Liver (tissue), 9 donors: ENCODE results near the gene IL10RB. TPM values are rescaled to one million over a fixed set of nuclear protein-coding genes. Genes with fewer than 3 reads are reported as not detected.
A peak's percentile ranks its signal among the peaks of the same experiment; 100 is the strongest.

Source experiments
- DNase-seq: peaks from one replicate; pipeline ENCODE4 v3.0.0-alpha.2; 2017; ENCODE audit warnings: low spot score
- H3K27ac ChIP-seq, 2 donors: one replicate each; pipeline ENCODE4 v1.7.0; 2013; ENCODE audit warnings: inconsistent platforms in 2 of 2, low read length in 2 of 2, control low read depth in 1 of 2, low read depth in 1 of 2, mild to moderate bottlenecking in 1 of 2
- H3K27me3 ChIP-seq, 4 donors: one replicate each; pipeline versions ENCODE4 v1.6.1 to v1.7.0; 2013; ENCODE audit warnings: low read length in 3 of 4, inconsistent platforms in 1 of 4, mild to moderate bottlenecking in 1 of 4, moderate library complexity in 1 of 4; ENCODE audit not compliant: control insufficient read depth in 4 of 4, insufficient read depth in 4 of 4
- H3K36me3 ChIP-seq, 4 donors: one replicate each; pipeline versions ENCODE4 v1.6.1 to v1.7.0; 2013; ENCODE audit warnings: low read length in 3 of 4, mild to moderate bottlenecking in 3 of 4, low read depth in 1 of 4, moderate library complexity in 1 of 4; ENCODE audit not compliant: control insufficient read depth in 4 of 4, insufficient read depth in 3 of 4
- H3K4me1 ChIP-seq, 4 donors: one replicate each; pipeline versions ENCODE4 v1.6.1 to v1.7.0; 2013; ENCODE audit warnings: low read length in 3 of 4, mild to moderate bottlenecking in 3 of 4, moderate library complexity in 1 of 4; ENCODE audit not compliant: control insufficient read depth in 4 of 4, insufficient read depth in 4 of 4
- H3K4me3 ChIP-seq, 3 donors: one replicate each; pipeline versions ENCODE4 v1.6.1 to v1.7.0; 2013; ENCODE audit warnings: low read length in 3 of 3, control low read depth in 1 of 3, low read depth in 1 of 3, mild to moderate bottlenecking in 1 of 3
- H3K9ac ChIP-seq, 2 donors: one replicate each; pipeline ENCODE4 v1.7.0; 2013; ENCODE audit warnings: low read length in 2 of 2, mild to moderate bottlenecking in 2 of 2, moderate library complexity in 2 of 2, control low read depth in 1 of 2, low read depth in 1 of 2
- H3K9me3 ChIP-seq, 4 donors: one replicate each; pipeline versions ENCODE4 v1.6.1 to v1.7.0; 2013; ENCODE audit warnings: low read length in 3 of 4; ENCODE audit not compliant: control insufficient read depth in 4 of 4
- EGR1 ChIP-seq, 2 donors: IDR thresholded peaks; 2 replicates each; pipeline ENCODE4 v1.6.1; 2016 to 2018; ENCODE audit warnings: antibody characterized with exemption in 2 of 2, low read depth in 2 of 2
- FOXA1 ChIP-seq: IDR thresholded peaks from 2 replicates; pipeline ENCODE4 v1.6.1; 2016; ENCODE audit warnings: antibody characterized with exemption
- FOXA2 ChIP-seq: IDR thresholded peaks from 2 replicates; pipeline ENCODE4 v1.6.1; 2016; ENCODE audit warnings: antibody characterized with exemption
- GABPA ChIP-seq, 2 donors: IDR thresholded peaks in 1 of 2; conservative IDR thresholded peaks in 1 of 2; 2 replicates each; pipeline ENCODE4 v1.6.1; 2016; ENCODE audit warnings: antibody characterized with exemption in 2 of 2, mild to moderate bottlenecking in 1 of 2, moderate library complexity in 1 of 2
- HNF4A ChIP-seq, 2 donors: conservative IDR thresholded peaks; 2 replicates each; pipeline ENCODE4 v1.6.1; 2016; ENCODE audit warnings: antibody characterized with exemption in 2 of 2, mild to moderate bottlenecking in 2 of 2
- HNF4G ChIP-seq: IDR thresholded peaks from 2 replicates; pipeline ENCODE4 v1.6.1; 2016; ENCODE audit warnings: antibody characterized with exemption
- JUND ChIP-seq, 2 donors: IDR thresholded peaks; 2 replicates each; pipeline ENCODE4 v1.6.1; 2016; ENCODE audit warnings: antibody characterized with exemption in 2 of 2
- NR2F2 ChIP-seq: IDR thresholded peaks from 2 replicates; pipeline ENCODE4 v1.6.1; 2016; ENCODE audit warnings: antibody characterized with exemption
- RAD21 ChIP-seq, 2 donors: IDR thresholded peaks; 2 replicates each; pipeline ENCODE4 v1.6.1; 2016; ENCODE audit warnings: antibody characterized with exemption in 2 of 2, mild to moderate bottlenecking in 2 of 2
- RXRA ChIP-seq, 2 donors: IDR thresholded peaks; 2 replicates each; pipeline ENCODE4 v1.6.1; 2017 to 2018; ENCODE audit warnings: antibody characterized with exemption in 2 of 2, mild to moderate bottlenecking in 1 of 2
- SP1 ChIP-seq: IDR thresholded peaks from 2 replicates; pipeline ENCODE4 v1.6.1; 2018; ENCODE audit warnings: antibody characterized with exemption, mild to moderate bottlenecking
- TAF1 ChIP-seq: conservative IDR thresholded peaks from 2 replicates; pipeline ENCODE4 v1.6.1; 2016; ENCODE audit warnings: antibody characterized with exemption, mild to moderate bottlenecking
- YY1 ChIP-seq: IDR thresholded peaks from 2 replicates; pipeline ENCODE4 v1.6.1; 2016; ENCODE audit warnings: antibody characterized with exemption, mild to moderate bottlenecking
- WGBS: extraction: QIAGEN DNeasy Blood & Tissue Kit; methylation state at CpG from one replicate; pipeline ENCODE4 v1.1.7; 2013; 5-methylcytosine and 5-hydroxymethylcytosine counted together
- polyA plus RNA-seq, 2 donors: library from polyadenylated mRNA; stranded (reverse) in 1 of 2; unstranded in 1 of 2; fragments of 200-250 nt in 1 of 2; fragments of >200 nt in 1 of 2; fragmentation: Nextera tagmentation in 1 of 2; extraction: Ambion mirVana in 1 of 2; gene quantifications; one replicate each; pipeline versions ENCODE4 v1.2.1 to v1.2.3, GENCODE V29; 2013 to 2015
- total RNA-seq, 2 donors: library from RNA; depleted of rRNA; stranded (reverse); fragments of >200 nt; gene quantifications; one replicate each; pipeline ENCODE4 v1.2.3, GENCODE V29; 2014
- TF ChIP-seq, protein P1 (sequence below): IDR thresholded peaks from 2 replicates; pipeline ENCODE4 v1.6.1; 2016; ENCODE audit warnings: antibody characterized with exemption
- TF ChIP-seq, protein P2 (sequence below): IDR thresholded peaks from 2 replicates; pipeline ENCODE4 v1.6.1; 2016; ENCODE audit warnings: antibody characterized with exemption
- TF ChIP-seq, protein P3 (sequence below): IDR thresholded peaks from 2 replicates; pipeline ENCODE4 v1.6.1; 2016; ENCODE audit warnings: antibody characterized with exemption, mild to moderate bottlenecking
- TF ChIP-seq, protein P4 (sequence below): IDR thresholded peaks from 2 replicates; pipeline ENCODE4 v1.6.1; 2016; ENCODE audit warnings: antibody characterized with exemption
- TF ChIP-seq, protein P5 (sequence below): fragments of 150-350 bp; IDR thresholded peaks from 2 replicates; pipeline ENCODE4 v1.5.1; 2017; ENCODE audit warnings: improper control_type of control experiment, low read depth, low read length; ENCODE audit not compliant: missing input control
- donor health status: healthy.
- donor health status: healthy.
- donor health status: healthy.
- donor health status: healthy.
- donor health status: healthy.

Gene IL10RB
- total and polyA plus RNA-seq, 4 donors = 16.1 to 22.1 (median 18.8) TPM

DNA sequence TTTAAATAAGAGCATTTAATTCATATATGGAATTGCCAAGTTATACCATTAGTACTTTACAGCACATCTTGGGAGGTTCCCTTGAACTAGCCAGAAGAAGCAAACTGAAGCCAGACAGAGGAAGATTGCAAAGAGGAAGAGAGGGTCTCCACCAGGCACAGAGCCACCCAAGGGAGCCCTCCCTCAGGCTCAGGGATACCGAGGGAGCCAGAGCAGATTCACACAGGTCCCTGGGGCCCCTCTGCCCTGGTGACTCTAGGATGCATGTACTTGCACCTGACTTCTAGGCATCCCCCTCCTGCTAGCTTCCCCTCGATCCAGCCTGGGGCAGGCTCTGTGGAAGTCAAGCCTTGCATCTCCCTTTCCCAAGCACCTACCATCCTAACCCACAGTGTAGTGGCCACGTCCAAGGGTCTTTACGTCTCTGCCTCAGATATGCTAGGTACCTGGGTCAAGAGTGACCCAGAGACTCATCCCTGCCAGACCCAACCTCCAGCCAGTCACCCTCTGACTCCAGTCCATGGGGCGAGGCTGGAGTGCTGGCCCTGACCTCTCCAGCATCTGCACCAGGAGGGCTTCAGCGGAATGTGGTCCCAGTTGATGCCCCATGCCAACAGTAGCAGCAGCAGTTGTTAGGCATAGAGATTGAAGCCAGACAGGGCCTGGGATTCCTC, 30.0 kb upstream of the IL10RB start (continued):
- TF ChIP-seq TAF1 = no peak
- no peak for TF ChIP-seq YY1
- TF ChIP-seq FOXA1 = no peak

DNA sequence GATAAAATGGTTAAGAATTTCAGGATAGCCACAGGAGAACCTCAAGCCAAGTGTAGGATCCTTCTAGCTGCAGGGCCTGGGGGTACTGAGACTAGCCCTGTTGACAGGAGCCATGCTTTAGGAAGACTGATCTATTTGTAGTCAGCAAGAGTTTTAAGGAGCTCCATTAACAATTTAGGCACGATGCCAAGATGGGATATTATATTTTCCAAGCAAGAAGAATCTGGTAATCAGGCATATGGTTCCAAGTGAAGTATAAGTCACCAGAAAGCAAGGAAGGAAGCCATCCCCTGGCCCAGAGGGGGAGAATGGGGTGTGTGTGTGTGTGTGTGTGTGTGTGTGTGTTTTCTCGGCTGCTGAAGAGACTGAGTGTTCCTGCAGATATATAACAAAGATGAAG, 29.4 kb upstream of the IL10RB start:
- Histone ChIP-seq H3K4me1 (peaks cover 2 to 48% (median 19%) of the 10 kb centered on the region in 4 donors), H3K4me3 (no peak overlapping the region), H3K36me3 (peaks cover 0 to 6% (median 0%) of the 10 kb centered on the region in 4 donors), H3K27me3 (no peaks in the 10 kb centered on the region), H3K27ac (no peak overlapping the region), H3K9ac (no peak overlapping the region), H3K9me3 (no peaks in the 10 kb centered on the region)
- no peak for DNase-seq
- TF ChIP-seq, protein P1, sequence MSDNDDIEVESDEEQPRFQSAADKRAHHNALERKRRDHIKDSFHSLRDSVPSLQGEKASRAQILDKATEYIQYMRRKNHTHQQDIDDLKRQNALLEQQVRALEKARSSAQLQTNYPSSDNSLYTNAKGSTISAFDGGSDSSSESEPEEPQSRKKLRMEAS = no peak
- TF ChIP-seq EGR1 (IDR thresholded peaks at IDR 0.05; ENCODE audit: low read depth in 2 of 2) (no peak), FOXA2 (no peak), GABPA (IDR thresholded peaks at IDR 0.05 in 1 of 2, conservative IDR thresholded peaks at IDR 0.05 in 1 of 2) (no peak), SP1 (no peak), JUND (IDR thresholded peaks at IDR 0.05) (no peak), NR2F2 (no peak), HNF4A (conservative IDR thresholded peaks at IDR 0.05) (no peak), FOXA1 (no peak), RXRA (IDR thresholded peaks at IDR 0.05) (no peak)
- TF ChIP-seq, protein P2, sequence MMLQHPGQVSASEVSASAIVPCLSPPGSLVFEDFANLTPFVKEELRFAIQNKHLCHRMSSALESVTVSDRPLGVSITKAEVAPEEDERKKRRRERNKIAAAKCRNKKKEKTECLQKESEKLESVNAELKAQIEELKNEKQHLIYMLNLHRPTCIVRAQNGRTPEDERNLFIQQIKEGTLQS = no peak
- 83% methylated on average over 2 of the region's 2 CpGs for WGBS

DNA sequence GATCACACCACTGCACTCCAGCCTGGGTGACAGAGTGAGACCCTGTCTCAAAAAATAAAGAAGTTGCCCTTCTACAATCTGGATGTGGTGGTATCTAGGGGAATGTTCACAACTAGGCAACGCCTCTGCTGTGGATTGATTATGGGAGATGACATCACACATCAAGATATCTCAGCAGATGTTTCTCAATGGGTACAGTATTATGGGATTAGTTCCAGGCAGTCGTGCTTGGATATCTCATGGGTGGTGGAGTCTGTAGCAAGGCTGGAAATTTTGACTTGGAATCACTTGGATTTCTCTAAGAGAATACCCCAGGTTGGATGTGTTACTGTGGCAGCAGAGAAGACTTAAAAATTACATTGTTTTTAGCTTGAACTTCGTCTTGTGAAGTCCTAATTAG, 28.7 kb upstream of the IL10RB start:
- WGBS = 69% methylated on average over 3 of the region's 3 CpGs
- H3K4me1 ChIP-seq = peaks cover 2 to 41% (median 17%) of the 10 kb centered on the region in 4 donors
- no peaks in the 10 kb centered on the region for H3K27me3 ChIP-seq

More for the DNA sequence above, 28.7 kb upstream of the IL10RB start:
- Histone ChIP-seq H3K36me3 (peaks cover 0 to 11% (median 0%) of the 10 kb centered on the region in 4 donors), H3K9me3 (no peaks in the 10 kb centered on the region), H3K4me3 (no peak overlapping the region), H3K9ac (no peak overlapping the region), H3K27ac (peak overlapping the region in 1 of 2 donors; percentile 50)
- no peak for DNase-seq
- TF ChIP-seq FOXA1 (no peak), JUND (IDR thresholded peaks at IDR 0.05) (no peak), NR2F2 (no peak), FOXA2 (no peak), RXRA (IDR thresholded peaks at IDR 0.05) (no peak), YY1 (no peak), SP1 (no peak), GABPA (IDR thresholded peaks at IDR 0.05 in 1 of 2, conservative IDR thresholded peaks at IDR 0.05 in 1 of 2) (no peak), HNF4G (no peak), TAF1 (no peak), HNF4A (conservative IDR thresholded peaks at IDR 0.05) (no peak), EGR1 (IDR thresholded peaks at IDR 0.05; ENCODE audit: low read depth in 2 of 2) (no peak), RAD21 (IDR thresholded peaks at IDR 0.05) (no peak)
- TF ChIP-seq, protein P3, sequence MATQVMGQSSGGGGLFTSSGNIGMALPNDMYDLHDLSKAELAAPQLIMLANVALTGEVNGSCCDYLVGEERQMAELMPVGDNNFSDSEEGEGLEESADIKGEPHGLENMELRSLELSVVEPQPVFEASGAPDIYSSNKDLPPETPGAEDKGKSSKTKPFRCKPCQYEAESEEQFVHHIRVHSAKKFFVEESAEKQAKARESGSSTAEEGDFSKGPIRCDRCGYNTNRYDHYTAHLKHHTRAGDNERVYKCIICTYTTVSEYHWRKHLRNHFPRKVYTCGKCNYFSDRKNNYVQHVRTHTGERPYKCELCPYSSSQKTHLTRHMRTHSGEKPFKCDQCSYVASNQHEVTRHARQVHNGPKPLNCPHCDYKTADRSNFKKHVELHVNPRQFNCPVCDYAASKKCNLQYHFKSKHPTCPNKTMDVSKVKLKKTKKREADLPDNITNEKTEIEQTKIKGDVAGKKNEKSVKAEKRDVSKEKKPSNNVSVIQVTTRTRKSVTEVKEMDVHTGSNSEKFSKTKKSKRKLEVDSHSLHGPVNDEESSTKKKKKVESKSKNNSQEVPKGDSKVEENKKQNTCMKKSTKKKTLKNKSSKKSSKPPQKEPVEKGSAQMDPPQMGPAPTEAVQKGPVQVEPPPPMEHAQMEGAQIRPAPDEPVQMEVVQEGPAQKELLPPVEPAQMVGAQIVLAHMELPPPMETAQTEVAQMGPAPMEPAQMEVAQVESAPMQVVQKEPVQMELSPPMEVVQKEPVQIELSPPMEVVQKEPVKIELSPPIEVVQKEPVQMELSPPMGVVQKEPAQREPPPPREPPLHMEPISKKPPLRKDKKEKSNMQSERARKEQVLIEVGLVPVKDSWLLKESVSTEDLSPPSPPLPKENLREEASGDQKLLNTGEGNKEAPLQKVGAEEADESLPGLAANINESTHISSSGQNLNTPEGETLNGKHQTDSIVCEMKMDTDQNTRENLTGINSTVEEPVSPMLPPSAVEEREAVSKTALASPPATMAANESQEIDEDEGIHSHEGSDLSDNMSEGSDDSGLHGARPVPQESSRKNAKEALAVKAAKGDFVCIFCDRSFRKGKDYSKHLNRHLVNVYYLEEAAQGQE = no peak
- TF ChIP-seq, protein P4, sequence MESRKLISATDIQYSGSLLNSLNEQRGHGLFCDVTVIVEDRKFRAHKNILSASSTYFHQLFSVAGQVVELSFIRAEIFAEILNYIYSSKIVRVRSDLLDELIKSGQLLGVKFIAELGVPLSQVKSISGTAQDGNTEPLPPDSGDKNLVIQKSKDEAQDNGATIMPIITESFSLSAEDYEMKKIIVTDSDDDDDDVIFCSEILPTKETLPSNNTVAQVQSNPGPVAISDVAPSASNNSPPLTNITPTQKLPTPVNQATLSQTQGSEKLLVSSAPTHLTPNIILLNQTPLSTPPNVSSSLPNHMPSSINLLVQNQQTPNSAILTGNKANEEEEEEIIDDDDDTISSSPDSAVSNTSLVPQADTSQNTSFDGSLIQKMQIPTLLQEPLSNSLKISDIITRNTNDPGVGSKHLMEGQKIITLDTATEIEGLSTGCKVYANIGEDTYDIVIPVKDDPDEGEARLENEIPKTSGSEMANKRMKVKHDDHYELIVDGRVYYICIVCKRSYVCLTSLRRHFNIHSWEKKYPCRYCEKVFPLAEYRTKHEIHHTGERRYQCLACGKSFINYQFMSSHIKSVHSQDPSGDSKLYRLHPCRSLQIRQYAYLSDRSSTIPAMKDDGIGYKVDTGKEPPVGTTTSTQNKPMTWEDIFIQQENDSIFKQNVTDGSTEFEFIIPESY = no peak
- TF ChIP-seq, protein P5, sequence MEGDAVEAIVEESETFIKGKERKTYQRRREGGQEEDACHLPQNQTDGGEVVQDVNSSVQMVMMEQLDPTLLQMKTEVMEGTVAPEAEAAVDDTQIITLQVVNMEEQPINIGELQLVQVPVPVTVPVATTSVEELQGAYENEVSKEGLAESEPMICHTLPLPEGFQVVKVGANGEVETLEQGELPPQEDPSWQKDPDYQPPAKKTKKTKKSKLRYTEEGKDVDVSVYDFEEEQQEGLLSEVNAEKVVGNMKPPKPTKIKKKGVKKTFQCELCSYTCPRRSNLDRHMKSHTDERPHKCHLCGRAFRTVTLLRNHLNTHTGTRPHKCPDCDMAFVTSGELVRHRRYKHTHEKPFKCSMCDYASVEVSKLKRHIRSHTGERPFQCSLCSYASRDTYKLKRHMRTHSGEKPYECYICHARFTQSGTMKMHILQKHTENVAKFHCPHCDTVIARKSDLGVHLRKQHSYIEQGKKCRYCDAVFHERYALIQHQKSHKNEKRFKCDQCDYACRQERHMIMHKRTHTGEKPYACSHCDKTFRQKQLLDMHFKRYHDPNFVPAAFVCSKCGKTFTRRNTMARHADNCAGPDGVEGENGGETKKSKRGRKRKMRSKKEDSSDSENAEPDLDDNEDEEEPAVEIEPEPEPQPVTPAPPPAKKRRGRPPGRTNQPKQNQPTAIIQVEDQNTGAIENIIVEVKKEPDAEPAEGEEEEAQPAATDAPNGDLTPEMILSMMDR = no peak
- TF ChIP-seq, protein P2 = no peak
- TF ChIP-seq, protein P1 = no peak
